Mononuclear cell (primary cell): ENCODE results near the gene HIVEP3. TPM values are rescaled to one million over a fixed set of nuclear protein-coding genes. Genes with fewer than 3 reads are reported as not detected.

ENCODE experiments used
- H3K27me3 ChIP-seq: 2 replicates; pipeline ENCODE4 v1.6.0; 2011; ENCODE audit warnings: low read length, control low read depth; ENCODE audit not compliant: insufficient read depth
- H3K4me1 ChIP-seq: 2 replicates; pipeline ENCODE4 v1.5.1; 2011; ENCODE audit warnings: mild to moderate bottlenecking, low read length, control low read depth; ENCODE audit not compliant: insufficient read depth
- H3K4me3 ChIP-seq: 2 replicates; pipeline ENCODE4 v1.5.1; 2011; ENCODE audit warnings: mild to moderate bottlenecking, low read length, moderate library complexity
- H3K9me3 ChIP-seq: 2 replicates; pipeline ENCODE4 v1.5.1; 2011; ENCODE audit warnings: low read depth, mild to moderate bottlenecking, control low read depth, low read length
- total RNA-seq: library from RNA; depleted of rRNA; stranded (reverse); fragments of >200 nt; gene quantifications from one replicate; pipeline ENCODE4 v1.2.3, GENCODE V29; 2012

HIVEP3 gene
- total RNA-seq, 1 donor: 3.9 TPM

DNA sequence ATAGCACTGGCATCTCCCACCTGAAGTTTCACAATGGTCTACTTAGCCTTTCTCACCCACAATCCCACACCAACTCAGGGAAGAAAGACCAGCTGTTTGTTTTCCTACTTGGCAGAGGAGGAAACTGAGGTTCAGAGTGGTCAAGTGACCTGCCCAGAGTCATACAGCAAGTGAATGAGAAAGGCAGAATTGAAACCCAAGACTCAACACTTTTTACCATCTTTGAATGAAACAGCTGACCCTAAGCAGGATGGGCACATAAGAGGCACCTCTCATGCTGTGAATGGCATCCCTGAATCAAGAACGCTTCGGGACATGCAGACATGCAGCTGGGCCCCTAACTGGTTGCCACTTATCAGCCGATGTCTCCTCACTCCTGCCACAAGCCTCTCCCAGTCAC lies 193.8 kb downstream of the HIVEP3 start:
- no peak overlapping the region for H3K4me3 ChIP-seq
- H3K27me3 ChIP-seq: no peaks in the 10 kb centered on the region
- H3K4me1 ChIP-seq: peaks cover 94% of the 10 kb centered on the region
- no peaks in the 10 kb centered on the region for H3K9me3 ChIP-seq

DNA sequence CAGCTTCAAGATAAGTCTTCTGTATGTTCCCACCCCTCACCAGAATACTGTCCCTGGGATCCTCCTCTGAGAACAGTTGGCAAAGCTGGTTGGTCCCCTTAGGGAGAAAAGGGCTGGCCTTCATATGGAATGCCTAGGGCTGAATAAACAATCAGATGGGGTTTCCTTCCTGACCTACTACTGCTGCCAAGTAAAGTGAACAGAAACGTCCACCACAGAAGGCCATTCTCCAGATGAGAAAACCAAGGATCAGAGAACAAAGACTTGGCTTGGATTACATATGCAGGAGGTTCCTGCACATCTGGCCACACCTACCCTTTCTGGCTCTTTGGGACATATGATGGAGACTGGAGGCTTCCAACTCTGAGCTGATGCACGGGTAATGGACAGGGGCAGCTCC lies 194.5 kb downstream of the HIVEP3 start:
- Histone ChIP-seq H3K9me3 (no peaks in the 10 kb centered on the region), H3K27me3 (no peaks in the 10 kb centered on the region), H3K4me3 (no peak overlapping the region), H3K4me1 (peaks cover 94% of the 10 kb centered on the region)

DNA sequence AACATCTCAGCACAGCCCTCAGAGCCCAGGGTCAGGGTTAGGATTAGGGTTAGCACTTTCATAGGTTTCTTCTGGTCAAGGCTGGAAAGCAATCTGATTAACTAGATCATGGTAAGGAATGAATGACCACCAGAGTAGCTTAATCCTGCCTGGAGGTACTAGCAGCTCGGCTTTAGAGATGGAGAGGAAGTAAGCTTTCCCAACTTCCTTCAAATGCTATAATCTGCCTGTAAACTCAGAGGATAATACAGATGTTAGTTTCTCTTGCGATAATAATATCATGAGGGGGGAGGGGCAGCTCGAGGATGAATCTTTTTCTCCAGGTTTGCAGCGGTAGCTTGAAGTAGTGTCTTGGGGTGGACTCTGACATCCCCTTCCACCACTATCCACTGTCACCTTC lies 194.9 kb downstream of the HIVEP3 start:
- Histone ChIP-seq H3K27me3 (no peaks in the 10 kb centered on the region), H3K4me3 (no peak overlapping the region), H3K9me3 (no peaks in the 10 kb centered on the region), H3K4me1 (peaks cover 94% of the 10 kb centered on the region)

DNA sequence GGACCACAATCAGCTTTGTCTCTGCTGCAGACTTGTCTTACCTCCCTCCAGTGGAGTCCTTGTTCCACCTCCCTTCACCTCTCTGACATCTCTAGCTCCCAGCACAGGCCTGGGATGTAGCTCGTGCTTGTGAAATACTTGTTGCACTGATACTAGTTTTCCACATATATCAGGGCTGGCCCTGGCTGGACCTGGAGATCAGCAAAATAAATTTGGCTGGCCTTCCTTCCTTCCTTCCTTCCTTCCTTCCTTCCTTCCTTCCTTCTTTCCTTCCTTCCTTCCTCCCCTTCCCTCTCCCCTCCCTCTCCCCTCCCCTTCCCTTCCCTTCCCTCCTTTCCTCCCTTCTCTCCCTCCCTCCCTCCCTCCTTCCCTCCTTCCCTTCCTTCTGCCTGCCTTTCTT lies 196.5 kb downstream of the HIVEP3 start:
- H3K4me3 ChIP-seq: no peak overlapping the region
- no peaks in the 10 kb centered on the region for H3K9me3 ChIP-seq
- no peaks in the 10 kb centered on the region for H3K27me3 ChIP-seq
- H3K4me1 ChIP-seq: peaks cover 80% of the 10 kb centered on the region

DNA sequence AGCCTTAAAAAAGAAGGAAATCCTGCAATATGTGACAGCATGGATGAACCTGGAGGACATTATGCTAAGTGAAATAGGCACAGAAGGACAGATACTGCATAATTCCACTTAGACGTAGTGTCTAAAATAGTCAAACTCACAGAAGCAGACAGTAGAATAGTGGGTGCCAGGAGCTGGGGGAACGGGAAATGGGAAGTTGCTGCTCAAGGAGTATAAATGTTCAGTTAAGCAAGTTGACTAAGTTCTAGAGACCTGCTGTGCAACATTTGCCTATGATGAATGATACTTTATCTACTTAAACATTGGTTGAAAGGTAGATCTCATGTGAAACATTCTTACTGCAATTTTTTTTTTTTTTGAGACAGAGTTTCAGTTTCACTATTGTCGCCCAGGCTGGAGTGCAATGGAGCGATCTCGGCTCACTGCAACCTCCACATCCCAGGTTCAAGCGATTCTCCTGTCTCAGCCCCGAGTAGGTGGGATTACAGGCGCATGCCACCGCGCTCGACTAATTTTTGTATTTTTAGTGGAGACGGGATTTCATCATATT lies 197.8 kb downstream of the HIVEP3 start:
- H3K4me3 ChIP-seq: no peak overlapping the region
- H3K27me3 ChIP-seq: no peaks in the 10 kb centered on the region
- peaks cover 79% of the 10 kb centered on the region for H3K4me1 ChIP-seq
- H3K9me3 ChIP-seq: no peaks in the 10 kb centered on the region

DNA sequence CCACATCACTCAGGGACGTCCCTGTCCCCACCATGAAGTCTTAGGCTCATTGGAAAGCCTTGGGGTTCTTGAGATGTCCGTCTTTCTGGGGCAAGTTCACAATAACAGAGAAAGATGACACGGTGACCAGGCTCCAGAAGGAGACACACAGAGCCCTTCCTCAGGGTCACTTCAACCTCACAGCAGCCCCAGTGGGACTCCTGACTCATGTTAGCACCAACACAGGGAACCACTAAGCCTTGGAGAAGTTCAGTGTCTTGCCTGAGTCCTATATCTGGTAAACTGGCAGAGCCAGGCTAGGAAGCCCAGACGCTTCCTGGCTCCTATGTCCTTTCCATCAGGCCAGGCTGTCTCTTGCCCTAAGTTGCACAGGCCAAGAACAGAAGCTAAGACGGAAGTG lies 199.1 kb downstream of the HIVEP3 start:
- Histone ChIP-seq H3K27me3 (no peaks in the 10 kb centered on the region), H3K4me3 (no peak overlapping the region), H3K9me3 (no peaks in the 10 kb centered on the region), H3K4me1 (peaks cover 79% of the 10 kb centered on the region)

DNA sequence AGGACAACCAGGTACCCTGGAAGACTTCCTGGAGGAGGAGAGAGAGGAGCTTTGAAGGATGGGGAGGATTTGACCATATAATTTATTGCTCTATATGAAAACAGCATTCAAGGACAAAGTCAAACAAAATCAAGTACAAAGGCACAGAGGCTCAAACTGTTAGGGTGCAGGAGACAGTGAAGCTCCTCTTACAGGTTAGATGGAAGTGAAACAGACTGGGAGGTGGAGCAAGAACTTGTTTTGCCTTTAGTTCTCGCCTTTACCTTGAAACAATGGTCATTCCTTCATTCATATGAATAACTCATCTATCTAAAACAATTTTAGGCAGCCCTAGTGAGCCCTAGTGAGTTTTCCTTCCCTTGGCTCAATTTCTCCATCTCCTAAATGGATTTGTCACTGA lies 199.6 kb downstream of the HIVEP3 start:
- Histone ChIP-seq H3K9me3 (no peaks in the 10 kb centered on the region), H3K4me3 (no peak overlapping the region), H3K4me1 (peaks cover 79% of the 10 kb centered on the region), H3K27me3 (no peaks in the 10 kb centered on the region)

DNA sequence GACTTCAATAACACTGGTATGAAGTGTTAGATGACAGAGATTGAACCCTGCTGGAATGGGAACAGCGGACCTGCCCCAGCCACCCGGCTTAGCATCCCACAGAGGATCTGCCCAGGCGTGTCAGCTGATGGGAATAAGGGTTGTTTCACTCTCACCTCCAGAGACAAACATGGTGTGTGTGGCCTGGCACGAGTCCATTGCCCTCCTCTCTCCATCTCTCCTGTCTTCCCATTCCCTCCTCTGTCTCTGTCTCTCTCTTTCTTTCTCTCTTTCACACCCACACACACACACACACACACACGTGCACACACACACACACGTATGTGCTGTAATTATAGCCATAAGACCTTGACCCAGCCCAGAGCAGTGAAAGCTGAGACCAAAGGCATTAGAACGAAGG lies 200.2 kb downstream of the HIVEP3 start:
- H3K4me3 ChIP-seq: no peak overlapping the region
- H3K4me1 ChIP-seq: peaks cover 74% of the 10 kb centered on the region
- no peaks in the 10 kb centered on the region for H3K27me3 ChIP-seq
- no peaks in the 10 kb centered on the region for H3K9me3 ChIP-seq

DNA sequence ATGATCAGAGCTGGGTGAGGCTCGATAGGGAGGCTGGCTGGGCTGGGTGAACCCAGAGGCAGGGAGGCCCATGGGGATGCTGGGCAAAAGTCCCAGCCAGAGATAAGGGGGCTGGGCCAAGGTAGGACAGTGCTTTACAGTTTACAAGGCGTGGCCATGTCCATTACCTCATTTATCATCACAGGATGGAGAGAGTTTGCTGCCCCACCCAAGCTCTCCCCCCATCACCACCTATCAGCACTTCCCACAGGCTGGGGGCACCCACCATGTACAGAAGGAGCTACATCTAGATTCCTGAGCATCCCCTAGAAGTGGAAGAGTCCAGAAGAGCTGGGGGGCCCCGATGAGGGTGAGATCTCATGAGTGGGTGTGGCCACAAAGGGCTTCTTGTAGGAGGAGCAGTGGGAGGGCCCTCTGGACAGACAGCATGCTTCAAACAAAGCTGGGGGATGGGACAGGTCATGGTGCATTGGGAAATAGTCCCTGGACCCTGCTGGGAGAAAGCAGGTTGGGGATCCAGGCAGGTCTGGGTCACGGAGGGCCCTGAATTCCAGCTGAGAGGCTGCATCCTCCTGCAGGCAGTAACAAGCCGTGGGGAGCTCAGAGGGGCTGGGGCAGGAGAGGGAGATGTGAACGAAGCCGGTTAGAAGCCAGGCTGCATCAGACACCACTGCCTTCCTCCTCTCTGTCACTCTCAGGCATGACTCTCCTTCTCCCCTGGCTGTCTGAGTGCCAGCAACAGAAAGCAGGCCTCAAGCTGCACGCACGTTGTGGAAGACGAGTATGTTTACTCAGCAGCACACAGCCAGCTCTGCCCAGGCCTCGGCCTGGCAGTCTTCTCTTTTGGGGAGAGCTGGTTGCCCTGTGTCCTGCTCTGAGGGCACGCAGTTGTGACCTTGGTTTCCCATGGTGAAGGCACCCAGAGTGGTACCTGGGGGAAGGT lies 202.3 kb downstream of the HIVEP3 start:
- Histone ChIP-seq H3K4me3 (no peak overlapping the region), H3K27me3 (no peaks in the 10 kb centered on the region), H3K9me3 (no peaks in the 10 kb centered on the region), H3K4me1 (peaks cover 55% of the 10 kb centered on the region)

DNA sequence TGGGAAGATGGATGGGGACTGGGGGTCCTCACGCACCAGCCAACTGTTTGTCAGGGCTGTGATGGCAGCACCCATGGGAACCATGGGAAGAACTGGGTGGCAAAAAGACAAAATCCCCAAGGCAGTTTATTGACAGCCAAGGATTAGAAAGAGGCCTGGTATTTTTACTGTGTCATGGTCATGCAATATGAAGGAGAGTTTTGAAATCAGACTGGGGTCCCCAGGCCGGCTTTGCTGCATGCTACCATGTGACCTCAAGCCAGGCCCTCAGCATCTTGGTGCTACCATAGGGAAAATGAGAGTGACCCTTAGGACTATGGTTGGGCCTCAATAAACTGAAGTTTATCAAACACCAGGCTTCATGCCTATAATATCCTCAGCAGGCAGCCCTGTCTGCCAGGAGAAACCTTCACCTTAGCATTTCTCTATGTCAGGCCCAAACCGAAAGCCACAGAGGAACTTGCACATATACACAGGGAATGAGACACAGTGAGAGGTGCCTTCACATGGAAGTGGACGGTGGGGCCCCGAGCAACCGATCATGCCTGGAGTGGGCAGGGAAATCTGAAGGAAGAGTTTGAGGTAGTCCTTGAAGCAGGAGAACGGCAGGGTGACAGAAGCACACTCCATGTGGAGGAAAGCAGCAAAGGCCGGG lies 203.2 kb downstream of the HIVEP3 start:
- no peaks in the 10 kb centered on the region for H3K9me3 ChIP-seq
- peaks cover 46% of the 10 kb centered on the region for H3K4me1 ChIP-seq
- no peaks in the 10 kb centered on the region for H3K27me3 ChIP-seq
- H3K4me3 ChIP-seq: no peak overlapping the region

DNA sequence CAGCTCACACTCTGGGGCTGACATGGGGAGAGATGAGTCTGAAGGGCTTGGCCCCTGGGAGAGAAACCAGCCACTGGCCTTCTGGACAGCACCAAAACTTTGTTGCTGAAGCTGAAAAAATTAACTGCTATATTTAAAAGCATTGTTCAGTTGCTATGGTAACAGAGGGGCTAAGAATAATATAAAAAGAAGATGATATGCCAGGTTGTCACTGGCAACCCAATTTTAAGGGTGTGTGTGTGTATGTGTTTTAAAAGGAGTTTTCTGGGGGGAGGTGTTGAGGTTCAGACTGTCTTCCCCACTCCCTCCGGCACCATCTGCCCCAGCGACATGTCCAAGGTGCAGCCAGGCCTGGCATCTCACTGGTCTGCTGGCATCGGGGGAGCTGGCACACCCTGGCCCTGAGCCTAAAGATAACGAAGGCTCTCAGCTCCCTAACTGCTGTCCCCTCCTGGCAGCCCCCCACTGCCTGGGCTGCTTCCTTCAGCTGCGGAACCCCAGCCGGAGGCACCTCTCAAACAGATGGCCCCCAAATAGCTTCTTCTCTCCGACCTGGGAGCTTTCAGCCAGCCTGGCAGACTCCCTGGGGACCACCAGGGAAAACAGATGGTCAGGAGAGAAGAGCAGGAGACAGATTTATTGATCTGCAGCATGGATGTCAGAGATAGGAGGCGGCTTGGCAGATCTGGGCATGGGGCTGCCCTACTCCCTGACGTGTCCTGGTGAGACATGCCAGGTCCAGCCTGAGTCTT lies 203.9 kb downstream of the HIVEP3 start:
- Histone ChIP-seq H3K4me3 (no peak overlapping the region), H3K4me1 (peaks cover 46% of the 10 kb centered on the region), H3K27me3 (no peaks in the 10 kb centered on the region), H3K9me3 (no peaks in the 10 kb centered on the region)

DNA sequence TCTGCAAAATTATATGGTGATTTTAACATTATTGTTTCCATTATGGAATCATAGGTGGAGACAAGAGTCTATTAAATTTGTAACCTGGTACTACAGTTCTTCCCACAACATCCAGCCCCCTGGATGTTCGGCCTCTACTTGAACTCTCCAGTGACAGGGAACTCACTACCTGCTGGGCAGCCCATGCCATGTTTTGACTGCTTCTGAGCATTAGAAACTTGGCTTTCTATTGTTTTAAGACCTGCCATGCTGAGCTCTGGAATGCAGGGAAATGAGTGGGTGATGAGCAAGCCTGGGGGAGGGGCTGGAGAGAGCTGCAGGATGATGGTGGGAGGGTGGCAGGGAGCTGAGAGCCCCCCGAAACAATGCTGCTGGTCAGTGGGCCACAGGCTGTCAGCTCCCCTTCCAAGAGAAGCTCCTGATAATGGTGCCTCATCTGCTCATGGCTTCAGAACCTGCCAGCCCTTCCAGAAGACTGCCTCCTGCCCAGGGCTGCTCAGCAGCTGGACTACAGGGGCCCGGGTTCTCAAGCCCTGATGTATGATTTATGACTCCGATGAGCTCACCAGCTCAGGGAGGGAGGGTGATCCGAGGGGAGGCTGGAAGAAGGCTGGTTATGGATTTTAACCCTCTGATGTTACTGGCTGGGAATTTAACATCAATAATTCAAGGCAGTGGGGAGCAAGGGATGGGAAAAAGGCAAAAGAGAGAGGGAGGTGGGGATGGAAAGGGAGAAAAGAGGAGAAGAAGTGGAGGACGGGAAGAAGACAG lies 205.0 kb downstream of the HIVEP3 start:
- Histone ChIP-seq H3K4me1 (peaks cover 46% of the 10 kb centered on the region), H3K4me3 (no peak overlapping the region), H3K9me3 (no peaks in the 10 kb centered on the region), H3K27me3 (no peaks in the 10 kb centered on the region)

DNA sequence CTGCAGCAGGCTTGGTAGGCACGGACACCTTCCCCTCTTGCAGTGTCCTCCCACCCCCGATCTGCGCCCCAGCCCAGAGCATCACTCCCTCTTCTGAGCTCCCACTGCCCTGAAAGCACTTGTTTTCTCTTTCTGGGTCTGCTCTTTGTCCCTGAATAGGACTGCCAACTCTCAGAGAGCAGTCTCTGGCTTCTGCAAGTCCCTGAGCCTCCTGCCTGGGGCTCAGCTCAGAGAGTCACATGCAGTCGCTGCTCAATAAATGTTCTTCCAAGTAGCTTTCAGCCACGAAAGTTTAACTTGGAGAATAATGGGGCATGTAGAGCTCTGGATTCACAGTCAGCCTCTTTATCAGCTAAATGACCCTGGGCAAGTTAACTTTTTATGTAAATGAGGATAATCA lies 205.6 kb downstream of the HIVEP3 start:
- no peaks in the 10 kb centered on the region for H3K27me3 ChIP-seq
- no peaks in the 10 kb centered on the region for H3K9me3 ChIP-seq
- no peak overlapping the region for H3K4me3 ChIP-seq
- H3K4me1 ChIP-seq: peaks cover 50% of the 10 kb centered on the region

DNA sequence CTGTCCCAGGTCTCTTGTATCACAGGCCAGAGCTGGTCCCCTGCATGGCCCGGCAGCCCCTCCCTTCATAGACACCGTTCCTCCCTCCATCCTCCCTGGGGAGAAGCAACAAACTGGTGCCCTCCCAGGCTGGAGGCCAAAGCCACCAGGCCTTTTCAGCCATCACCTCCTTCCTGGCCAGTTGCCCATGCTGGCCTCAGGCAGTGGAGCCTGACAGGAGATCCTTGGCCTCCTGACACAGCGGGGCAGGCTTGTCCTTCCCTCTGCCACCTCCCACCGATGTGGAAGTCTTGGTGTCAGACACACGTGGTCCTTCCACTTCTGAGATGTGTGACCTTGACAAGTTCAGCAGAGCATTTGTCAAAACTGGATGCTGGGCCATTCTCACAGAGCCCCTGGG lies 206.0 kb downstream of the HIVEP3 start:
- Histone ChIP-seq H3K4me1 (peaks cover 54% of the 10 kb centered on the region), H3K4me3 (no peak overlapping the region)

More for the DNA sequence above, 206.0 kb downstream of the HIVEP3 start:
- no peaks in the 10 kb centered on the region for H3K27me3 ChIP-seq
- H3K9me3 ChIP-seq: no peaks in the 10 kb centered on the region
